Measurements from ENCODE around the gene IQGAP3.
A peak's percentile ranks its signal among the peaks of the same experiment; 100 is the strongest.

Gene IQGAP3

DNA sequence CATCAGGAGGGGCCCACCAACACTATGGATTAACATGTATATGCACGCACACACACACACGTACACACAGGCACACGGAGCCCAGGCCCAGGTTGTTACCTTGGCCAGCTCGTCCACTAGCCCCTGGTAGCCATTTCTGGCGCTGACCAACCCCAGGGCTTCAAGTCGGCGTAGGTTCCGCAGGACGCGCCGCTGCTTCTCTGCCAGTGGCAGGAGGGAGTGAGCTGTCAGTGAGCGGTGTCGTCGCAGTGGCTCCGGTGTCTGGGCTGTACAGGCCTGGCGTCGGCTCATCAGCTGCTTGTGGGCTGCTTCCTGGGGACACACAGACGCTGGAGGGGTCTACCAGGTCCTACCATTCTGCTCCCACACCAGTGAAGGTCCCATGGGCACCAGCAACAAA, 42.4 kb downstream of the IQGAP3 start:
- in situ Hi-C loops (cut with MboI; ENCODE audit: low pct_unique_long_range_greater_than_20kb, low sequenced_read_pairs, unreplicated experiment) = no loop called here
- no peak for DNase-seq (ENCODE audit: low spot score)
- TF ChIP-seq, protein P1, sequence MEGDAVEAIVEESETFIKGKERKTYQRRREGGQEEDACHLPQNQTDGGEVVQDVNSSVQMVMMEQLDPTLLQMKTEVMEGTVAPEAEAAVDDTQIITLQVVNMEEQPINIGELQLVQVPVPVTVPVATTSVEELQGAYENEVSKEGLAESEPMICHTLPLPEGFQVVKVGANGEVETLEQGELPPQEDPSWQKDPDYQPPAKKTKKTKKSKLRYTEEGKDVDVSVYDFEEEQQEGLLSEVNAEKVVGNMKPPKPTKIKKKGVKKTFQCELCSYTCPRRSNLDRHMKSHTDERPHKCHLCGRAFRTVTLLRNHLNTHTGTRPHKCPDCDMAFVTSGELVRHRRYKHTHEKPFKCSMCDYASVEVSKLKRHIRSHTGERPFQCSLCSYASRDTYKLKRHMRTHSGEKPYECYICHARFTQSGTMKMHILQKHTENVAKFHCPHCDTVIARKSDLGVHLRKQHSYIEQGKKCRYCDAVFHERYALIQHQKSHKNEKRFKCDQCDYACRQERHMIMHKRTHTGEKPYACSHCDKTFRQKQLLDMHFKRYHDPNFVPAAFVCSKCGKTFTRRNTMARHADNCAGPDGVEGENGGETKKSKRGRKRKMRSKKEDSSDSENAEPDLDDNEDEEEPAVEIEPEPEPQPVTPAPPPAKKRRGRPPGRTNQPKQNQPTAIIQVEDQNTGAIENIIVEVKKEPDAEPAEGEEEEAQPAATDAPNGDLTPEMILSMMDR (IDR thresholded peaks at IDR 0.05; ENCODE audit: extremely low read depth, insufficient read depth, missing control alignments) = no peak

DNA sequence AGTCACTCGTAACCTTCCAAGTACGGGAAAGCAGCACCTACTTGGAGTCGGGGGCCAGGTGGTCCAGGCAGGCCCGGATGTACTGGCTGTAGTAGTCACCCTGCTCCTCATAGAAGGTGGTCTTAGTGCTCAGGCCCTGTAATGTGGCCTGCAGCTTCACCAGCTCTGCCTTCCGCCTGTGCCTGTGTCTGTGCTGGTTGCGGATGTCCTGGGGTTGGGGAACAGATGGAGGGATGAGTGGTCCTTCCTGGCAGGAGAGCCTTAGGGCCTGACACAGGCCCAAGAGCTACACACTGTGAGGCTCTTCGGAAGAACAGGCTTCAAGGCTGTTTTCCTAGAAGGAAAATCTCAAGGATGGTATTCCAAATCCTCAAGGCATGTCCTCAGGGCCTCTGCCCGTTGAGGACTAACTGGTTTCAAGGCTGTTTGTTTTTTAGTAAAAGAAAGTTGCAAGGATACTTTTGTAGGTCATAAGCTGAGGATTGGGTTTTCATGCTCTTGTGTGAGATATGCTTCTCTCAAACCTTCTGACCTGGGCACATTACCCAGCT, 43.4 kb downstream of the IQGAP3 start:
- no peak for DNase-seq (ENCODE audit: low spot score)
- in situ Hi-C loops (cut with MboI; ENCODE audit: low pct_unique_long_range_greater_than_20kb, low sequenced_read_pairs, unreplicated experiment) = no loop called here
- TF ChIP-seq, protein P1 (IDR thresholded peaks at IDR 0.05; ENCODE audit: extremely low read depth, insufficient read depth, missing control alignments) = no peak

DNA sequence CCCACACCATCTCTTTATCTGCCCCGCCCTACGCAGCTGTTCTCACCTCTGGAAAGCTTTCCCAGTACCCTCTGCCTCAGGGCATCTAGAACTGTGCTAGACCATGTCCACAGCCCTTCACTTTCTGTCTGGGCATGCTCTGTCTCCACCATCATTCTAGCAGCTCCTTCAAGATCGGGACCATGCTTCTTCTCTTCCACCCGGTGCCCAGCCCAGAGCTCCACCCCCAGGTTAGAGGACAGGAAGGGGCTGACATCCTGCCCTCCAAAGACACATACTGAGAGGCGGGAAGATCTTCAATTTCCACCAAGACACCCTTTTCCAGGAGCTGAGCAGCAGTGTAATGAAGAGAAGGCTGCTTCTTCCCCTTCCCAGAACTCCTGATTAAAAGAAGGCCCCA, 44.1 kb downstream of the IQGAP3 start:
- TF ChIP-seq, protein P1 (IDR thresholded peaks at IDR 0.05; ENCODE audit: extremely low read depth, insufficient read depth, missing control alignments) = no peak
- no peak for DNase-seq (ENCODE audit: low spot score)
- in situ Hi-C loops (cut with MboI; ENCODE audit: low pct_unique_long_range_greater_than_20kb, low sequenced_read_pairs, unreplicated experiment) = no loop called here

DNA sequence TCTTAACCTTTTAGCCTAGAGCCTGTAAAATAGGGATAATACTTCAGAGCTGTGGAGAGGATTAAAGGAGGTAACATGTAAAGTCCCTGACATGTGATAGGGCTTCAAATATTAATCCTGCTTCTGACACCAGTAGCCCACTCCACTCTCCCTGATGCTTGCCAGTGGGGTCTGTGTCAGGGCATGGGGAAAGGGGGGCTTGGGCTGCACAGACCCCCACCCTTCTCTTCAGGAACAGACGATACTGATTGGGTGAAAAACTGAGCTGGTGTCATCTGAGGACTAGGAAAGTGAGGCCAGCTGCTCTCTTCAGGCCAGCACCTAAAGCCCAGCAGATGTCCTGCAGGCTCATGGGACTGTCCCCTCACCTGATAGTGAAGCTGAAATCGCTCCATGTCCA, 44.8 kb downstream of the IQGAP3 start:
- in situ Hi-C loops (cut with MboI; ENCODE audit: low pct_unique_long_range_greater_than_20kb, low sequenced_read_pairs, unreplicated experiment) = no loop called here
- TF ChIP-seq, protein P1 (IDR thresholded peaks at IDR 0.05; ENCODE audit: extremely low read depth, insufficient read depth, missing control alignments) = no peak
- no peak for DNase-seq (ENCODE audit: low spot score)

DNA sequence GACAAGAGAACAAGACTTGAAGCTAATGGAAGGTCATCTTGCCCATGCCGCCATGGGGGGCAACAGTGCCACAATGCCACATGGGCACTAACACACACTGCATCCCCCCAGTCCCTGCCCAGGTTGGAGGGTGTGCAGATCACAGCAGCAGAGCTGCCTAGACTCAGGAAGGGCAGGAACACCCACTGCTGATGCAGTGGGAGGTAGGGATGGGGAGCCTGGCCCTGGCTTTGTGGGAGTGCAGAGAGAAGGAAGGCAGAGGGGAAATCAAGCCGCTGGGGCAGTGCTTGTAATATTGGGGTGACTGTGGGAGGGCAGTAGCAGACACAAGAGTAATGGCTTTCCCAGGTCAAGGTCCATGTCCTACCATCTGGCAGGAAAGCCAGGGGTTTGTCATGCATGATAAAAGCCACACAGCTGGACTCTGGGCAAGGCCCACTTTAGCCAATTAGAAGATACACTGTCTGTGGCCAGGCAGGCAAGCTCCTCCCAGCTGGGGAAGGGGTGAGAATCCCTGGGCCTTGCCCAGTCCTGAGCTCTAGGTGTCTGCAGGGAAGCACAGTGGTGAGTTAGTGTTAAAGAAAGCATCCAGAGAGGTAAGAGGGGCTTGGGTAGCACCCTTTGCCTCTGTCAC, 46.4 kb downstream of the IQGAP3 start:
- no peak for DNase-seq (ENCODE audit: low spot score)
- TF ChIP-seq, protein P1 (IDR thresholded peaks at IDR 0.05; ENCODE audit: extremely low read depth, insufficient read depth, missing control alignments) = no peak
- in situ Hi-C loops (cut with MboI; ENCODE audit: low pct_unique_long_range_greater_than_20kb, low sequenced_read_pairs, unreplicated experiment) = no loop called here

DNA sequence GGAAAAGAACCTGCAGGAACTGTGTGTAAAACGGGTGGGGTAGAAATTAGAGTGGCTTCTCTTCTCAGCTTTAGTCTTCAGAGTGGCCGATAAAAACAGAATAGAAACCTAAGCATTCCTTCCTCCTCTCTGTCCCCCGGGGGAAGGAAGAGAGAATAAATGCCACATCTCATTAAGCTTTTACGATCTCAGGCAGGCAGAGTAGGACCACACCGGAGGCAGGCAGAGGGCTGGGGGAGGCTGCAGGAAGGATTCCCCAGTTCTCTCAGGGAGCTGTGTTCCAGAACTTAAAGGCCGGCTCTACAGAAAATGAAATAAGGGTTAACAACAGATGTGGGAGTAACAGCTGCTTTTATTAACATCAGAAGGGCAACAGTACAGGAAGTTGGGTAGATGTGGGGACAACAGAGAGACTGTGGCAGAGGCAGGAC, 47.3 kb downstream of the IQGAP3 start:
- DNase-seq (ENCODE audit: low spot score) = peak; percentile 49
- TF ChIP-seq, protein P1 (IDR thresholded peaks at IDR 0.05; ENCODE audit: extremely low read depth, insufficient read depth, missing control alignments) = no peak
- in situ Hi-C loops (cut with MboI; ENCODE audit: low pct_unique_long_range_greater_than_20kb, low sequenced_read_pairs, unreplicated experiment) = no loop called here

Data from GM13977 (cell line).